IPS-20b (cell line): ENCODE results near the gene ZP2.
"Not testable (repeated sequence)": the region's sequence is repeated elsewhere in the genome, so short reads cannot be mapped to it uniquely, and the experiment has no call there.

Experiments
- H3K27ac ChIP-seq: one replicate; pipeline ENCODE4 v1.5.1; 2013; ENCODE audit warnings: low read length
- H3K27me3 ChIP-seq: 2 replicates; pipeline ENCODE4 v1.6.1; 2013; ENCODE audit warnings: mild to moderate bottlenecking, low read length, inconsistent platforms; ENCODE audit not compliant: insufficient read depth
- H3K36me3 ChIP-seq: 2 replicates; pipeline ENCODE4 v1.6.1; 2013; ENCODE audit warnings: low read depth, mild to moderate bottlenecking, inconsistent platforms, low read length, moderate library complexity; ENCODE audit not compliant: insufficient read depth
- H3K4me1 ChIP-seq: 2 replicates; pipeline ENCODE4 v1.6.1; 2013; ENCODE audit warnings: mild to moderate bottlenecking, control low read depth, inconsistent platforms, low read length, moderate library complexity; ENCODE audit not compliant: insufficient read depth
- H3K4me3 ChIP-seq: 2 replicates; pipeline ENCODE4 v1.5.1; 2013; ENCODE audit warnings: mild to moderate bottlenecking, low read length, inconsistent platforms
- H3K9ac ChIP-seq: 2 replicates; pipeline ENCODE4 v1.6.1; 2013; ENCODE audit warnings: low read depth, mild to moderate bottlenecking, inconsistent platforms, low read length, moderate library complexity
- H3K9me3 ChIP-seq: 2 replicates; pipeline ENCODE4 v1.6.1; 2013; ENCODE audit warnings: mild to moderate bottlenecking, low read depth, low read length, inconsistent platforms; ENCODE audit not compliant: insufficient read depth

ZP2 gene

DNA sequence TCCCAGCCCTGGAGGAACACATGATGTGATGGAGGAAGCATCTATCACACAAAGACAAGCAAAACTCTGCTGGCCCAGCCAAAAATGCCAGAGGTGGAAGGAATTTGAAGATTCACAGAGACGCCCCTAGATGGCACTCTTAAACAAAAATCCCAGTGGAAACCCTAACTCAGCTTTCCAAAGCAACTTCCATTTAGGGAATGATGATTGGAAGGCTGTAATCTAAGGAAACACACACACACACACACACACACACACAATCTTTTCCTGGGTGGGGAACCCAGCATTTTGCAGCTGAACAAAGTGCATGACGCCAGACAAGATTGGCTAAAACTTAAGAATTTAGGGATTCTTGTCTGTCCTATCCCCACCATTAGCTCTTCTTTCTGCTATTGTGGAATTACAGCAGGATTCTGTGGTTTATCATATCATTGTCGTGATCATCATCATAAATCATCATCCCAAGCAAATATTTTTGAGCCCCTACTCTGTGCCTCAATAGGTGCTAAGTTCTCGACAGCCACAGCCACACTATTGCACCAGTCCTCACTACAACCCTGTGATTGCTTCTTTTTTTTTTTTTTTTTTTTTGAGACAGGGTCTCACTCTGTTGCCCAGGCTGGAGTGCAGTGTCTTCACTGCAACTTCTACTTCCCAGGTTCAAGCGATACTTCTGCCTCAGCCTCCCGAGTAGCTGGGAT, 54.5 kb downstream of the ZP2 start:
- H3K4me3 ChIP-seq = no peak overlapping the region
- H3K36me3 ChIP-seq = peaks cover 14% of the 10 kb centered on the region
- H3K4me1 ChIP-seq = peaks cover 2% of the 10 kb centered on the region; the same call in 1 of the 2 replicates
- H3K27me3 ChIP-seq = peaks cover 7% of the 10 kb centered on the region
- H3K9ac ChIP-seq = no peak overlapping the region
- no peaks in the 10 kb centered on the region for H3K9me3 ChIP-seq
- no peak overlapping the region for H3K27ac ChIP-seq

DNA sequence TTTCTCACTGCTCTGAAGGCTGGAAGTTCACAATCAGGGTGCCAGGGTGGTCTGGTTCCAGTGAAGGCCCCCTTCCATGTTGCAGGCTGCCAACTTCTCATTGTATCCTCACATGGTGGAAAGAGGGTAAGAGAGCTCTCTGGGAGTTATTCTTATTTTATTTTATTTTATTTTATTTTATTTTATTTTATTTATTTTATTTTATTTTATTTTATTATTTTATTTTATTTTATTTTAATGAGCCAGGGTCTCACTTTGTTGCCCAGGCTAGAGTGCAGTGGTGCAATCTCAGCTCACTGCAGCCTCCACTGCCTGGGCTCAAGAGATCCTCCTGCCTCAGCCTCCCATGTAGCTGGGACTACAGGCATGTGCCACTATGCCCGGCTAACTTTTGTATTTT, 55.4 kb downstream of the ZP2 start:
- not testable (repeated sequence) for H3K27me3 ChIP-seq, H3K4me3 ChIP-seq, H3K4me1 ChIP-seq, H3K9me3 ChIP-seq, H3K27ac ChIP-seq, H3K36me3 ChIP-seq, H3K9ac ChIP-seq

GRCh38 chr16:21153124-21153729, 58.1 kb downstream of the ZP2 start:
- H3K36me3 ChIP-seq, H3K4me3 ChIP-seq, H3K27ac ChIP-seq, H3K9me3 ChIP-seq, H3K9ac ChIP-seq, H3K4me1 ChIP-seq, H3K27me3 ChIP-seq: not testable (repeated sequence)

DNA sequence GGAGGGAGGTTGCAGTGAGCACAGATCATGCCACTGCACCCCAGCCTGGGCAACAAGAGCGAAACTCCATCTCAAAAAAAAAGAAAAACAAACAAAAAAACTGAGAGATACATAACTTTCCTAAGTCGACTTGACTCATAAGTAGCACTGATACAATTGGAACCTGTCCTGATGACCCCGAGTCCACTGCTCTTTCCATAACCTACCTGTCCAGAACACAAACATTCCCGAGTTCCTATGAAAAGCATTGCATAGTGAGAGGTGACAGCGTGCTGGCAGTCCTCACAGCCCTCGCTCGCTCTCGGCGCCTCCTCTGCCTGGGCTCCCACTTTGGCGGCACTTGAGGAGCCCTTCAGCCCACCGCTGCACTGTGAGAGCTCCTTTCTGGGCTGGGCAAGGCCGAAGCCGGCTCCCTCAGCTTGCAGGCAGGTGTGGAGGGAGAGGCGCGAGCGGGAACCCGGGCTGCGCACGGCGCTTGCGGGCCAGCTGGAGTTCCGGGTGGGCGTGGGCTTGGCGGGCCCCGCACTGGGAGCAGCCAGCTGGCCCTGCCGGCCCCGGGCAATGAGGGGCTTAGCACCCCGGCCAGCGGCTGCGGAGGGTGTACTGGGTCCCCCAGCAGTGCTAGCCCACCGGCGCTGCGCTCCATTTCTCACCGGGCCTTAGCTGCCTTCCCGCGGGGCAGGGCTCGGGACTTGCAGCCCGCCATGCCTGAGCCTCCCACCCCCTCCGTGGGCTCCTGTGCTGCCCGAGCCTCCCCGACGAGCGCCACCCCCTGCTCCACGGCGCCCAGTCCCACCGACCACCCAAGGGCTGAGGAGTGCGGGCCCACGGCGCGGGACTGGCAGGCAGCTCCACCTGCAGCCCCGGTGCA, 59.0 kb downstream of the ZP2 start:
- H3K36me3 ChIP-seq, H3K27ac ChIP-seq, H3K4me3 ChIP-seq, H3K27me3 ChIP-seq, H3K9ac ChIP-seq, H3K4me1 ChIP-seq, H3K9me3 ChIP-seq: not testable (repeated sequence)

DNA sequence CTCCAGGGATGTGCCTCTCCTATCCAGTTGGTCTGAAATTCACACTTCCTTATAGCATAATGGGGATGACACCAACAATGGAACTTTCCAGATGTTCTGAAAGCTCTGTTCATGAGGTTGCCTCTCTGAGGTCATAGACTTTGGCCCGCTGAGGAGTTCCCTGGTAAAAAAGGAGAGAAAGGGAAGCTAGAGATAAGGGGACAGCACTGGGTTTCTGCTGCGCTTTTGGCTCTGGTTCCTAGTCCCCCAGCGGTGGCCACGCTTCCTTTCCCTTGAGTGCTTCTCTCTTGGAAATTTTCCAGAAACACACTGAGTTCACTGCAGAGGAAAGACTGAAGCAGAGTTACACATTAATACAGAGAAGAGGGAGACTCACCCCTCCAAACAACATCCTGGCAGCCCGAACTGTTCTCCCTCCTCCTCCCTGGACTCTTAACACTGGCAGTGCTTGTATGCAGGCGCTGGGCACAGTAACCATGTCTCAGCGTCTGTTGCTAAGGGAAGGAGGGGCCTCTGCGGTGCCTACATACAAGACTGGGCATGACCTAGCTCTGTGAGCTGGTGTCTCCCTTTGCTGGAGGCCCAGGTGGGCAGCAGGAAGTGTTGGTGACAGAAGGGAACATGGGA, 60.9 kb downstream of the ZP2 start, which contains the start of gene DNAH3:
Gene DNAH3, minus strand, starts transcription at position 472 of the 627 bp plus-strand sequence. CDS start 527 bp downstream, outside the sequence.
- Histone ChIP-seq H3K4me3 (no peak within 1 kb of the TSS), H3K4me1 (no peaks in the 10 kb centered on the region), H3K36me3 (no peaks in the 10 kb centered on the region), H3K27ac (no peak within 1 kb of the TSS), H3K9me3 (no peaks in the 10 kb centered on the region), H3K9ac (no peak within 1 kb of the TSS), H3K27me3 (no peaks in the 10 kb centered on the region)
